T follicular helper cell (primary cell): Measurements from ENCODE around the gene OR51A7.
"Not testable (repeated sequence)": the region's sequence is repeated elsewhere in the genome, so short reads cannot be mapped to it uniquely, and the experiment has no call there.

Source experiments
- DNase-seq: peaks from one replicate; pipeline ENCODE4 v3.0.0-alpha.2; 2020; ENCODE audit warnings: low read depth

OR51A7 gene

GRCh38 chr11:4955613-4956012 lies 52.0 kb downstream of the OR51A7 start, which contains the start of gene OR51A2:
Gene OR51A2, minus strand, starts transcription at chr11:4955713. Its CDS starts 0 bp downstream, at chr11:4955713.
- DNase-seq, result not testable (repeated sequence)

GRCh38 chr11:4957396-4957795 lies 53.8 kb downstream of the OR51A7 start:
- DNase-seq, result no peak
